DND-41 (cell line): ENCODE results near the gene CATSPERD.

Experiments used
- CTCF ChIP-seq: IDR thresholded peaks from 2 replicates; pipeline ENCODE4 v1.5.1; 2012; ENCODE audit warnings: borderline replicate concordance, low read length, moderate library complexity, mild to moderate bottlenecking; ENCODE audit not compliant: poor library complexity, severe bottlenecking; ENCODE audit errors: extremely low read depth
- EZH2 ChIP-seq: IDR thresholded peaks from 3 replicates; pipeline ENCODE4 v1.6.1; 2012; ENCODE audit warnings: borderline replicate concordance, low read depth, mild to moderate bottlenecking, moderate library complexity, low read length, inconsistent platforms; ENCODE audit not compliant: severe bottlenecking

GRCh38 chr19:5697890-5698634 lies 22.4 kb upstream of the CATSPERD start:
- TF ChIP-seq CTCF (no peak), EZH2 (no peak)
